Measurements from ENCODE around the gene EVX1.

The EVX1 gene

DNA sequence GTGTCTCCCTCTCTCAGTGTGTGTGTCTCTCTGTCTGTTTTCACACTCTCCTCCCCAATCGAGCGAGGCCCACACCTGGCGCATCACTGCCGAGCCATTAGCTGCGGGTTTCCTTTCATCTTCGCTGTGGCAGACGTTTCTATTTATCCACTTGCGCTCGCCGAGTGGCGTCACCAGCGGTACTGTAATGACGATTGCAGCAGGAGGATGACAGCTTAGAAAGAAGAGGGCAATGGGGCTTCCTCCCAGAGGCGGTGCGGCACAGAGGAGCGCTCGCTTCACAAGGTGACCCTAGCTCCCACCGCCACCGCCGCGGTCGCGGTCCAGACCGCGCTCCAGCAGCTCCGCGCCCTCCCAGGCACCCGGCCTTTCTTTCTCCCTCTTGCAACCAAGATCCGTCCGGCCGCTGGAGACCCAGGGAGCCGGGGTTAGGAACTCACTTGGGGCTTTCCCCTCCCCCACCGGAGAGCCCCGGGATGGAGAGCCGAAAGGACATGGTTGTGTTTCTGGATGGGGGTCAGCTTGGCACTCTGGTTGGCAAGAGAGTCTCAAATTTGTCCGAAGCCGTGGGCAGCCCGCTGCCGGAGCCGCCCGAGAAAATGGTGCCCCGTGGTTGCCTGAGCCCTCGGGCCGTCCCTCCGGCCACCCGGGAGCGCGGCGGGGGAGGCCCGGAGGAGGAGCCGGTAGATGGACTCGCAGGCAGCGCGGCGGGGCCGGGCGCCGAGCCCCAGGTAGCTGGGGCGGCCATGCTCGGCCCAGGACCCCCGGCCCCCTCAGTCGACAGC lies at the start of gene EVX1:
EVX1 (plus strand) TSS at position 248 of the 785 bp plus-strand sequence; CDS start at position 477, 229 bp downstream.
- no peak for DNase-seq

DNA sequence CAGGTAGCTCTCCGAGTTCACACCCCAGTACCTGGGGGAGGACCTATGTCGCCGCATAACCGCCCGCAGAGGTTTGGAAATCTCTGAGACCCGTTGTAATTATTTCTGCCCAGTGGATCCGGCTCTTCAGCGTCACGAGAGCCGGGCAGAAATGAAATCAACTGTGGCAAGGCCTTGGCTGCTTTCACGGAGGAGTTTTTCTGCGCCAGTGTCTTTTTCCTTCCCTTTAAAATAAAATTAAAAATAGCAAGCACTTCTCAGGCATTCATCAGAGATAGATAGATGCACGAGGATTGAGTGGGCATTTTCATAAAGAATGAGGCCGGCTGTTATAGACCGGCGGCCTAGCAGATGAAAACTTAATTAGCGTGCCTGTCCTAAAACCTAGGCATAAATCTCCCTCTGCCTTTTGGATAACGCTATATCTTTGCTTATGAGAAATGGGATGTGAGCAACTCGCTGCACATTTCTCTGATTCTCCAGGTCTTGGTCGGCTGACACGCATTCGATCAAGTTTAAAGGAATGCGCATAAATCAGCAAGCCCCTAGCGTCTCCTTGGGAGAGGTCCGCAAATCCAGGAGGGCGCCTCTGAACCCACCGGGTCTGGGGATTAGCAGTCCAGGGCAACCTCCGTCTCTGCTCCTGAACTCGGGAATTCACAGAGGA lies 49.1 kb upstream of the EVX1 start:
- no peak for DNase-seq

DNA sequence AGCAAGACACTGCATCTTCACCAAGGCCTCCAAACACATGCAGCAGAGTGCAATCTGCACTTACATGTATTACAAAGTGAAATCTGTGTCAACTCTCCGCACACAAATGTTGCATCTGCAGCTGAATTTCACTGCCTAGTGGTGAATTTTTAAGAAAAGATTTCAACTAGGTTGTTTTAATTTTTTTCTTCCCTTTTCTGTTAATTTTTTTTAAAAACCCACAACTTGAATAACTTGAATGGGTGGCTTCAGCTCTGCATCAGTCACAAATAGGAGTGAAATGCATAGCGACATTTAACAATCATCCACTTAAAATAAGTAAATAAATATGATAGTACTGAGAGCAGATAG lies 48.6 kb upstream of the EVX1 start:
- DNase-seq: no peak

DNA sequence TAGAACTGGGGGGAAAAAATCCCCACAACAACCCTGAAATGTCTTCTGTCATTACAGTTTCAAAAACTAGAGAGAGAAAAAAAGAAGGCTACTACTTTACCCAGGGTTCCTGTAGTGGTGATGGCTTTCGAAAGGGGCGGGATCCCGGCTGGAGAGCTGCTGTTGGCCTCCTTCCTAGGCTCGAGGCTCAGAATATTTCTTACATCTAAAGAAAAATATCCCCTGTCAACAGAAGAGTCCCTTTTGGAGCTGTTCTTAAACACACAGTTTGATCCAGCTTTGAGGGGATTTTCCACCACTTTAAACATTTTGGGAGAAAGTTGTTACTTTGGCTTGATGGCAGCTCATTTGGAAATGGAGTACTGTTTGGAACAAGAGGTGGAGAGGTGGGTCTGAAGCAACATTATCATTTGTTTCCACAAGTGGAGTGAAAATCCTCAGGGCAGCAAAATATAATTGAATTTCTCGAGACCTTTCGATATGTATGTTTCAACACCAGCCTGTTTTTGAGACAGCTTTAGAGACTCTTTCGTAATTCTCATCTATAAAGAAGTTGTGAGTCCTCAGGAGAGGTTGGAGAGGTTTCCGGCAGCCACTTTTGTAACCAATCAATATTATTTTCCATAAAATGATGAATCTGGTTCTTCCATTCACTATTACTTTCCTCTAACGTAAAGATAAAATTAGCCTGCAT lies 47.8 kb upstream of the EVX1 start:
- DNase-seq: no peak

DNA sequence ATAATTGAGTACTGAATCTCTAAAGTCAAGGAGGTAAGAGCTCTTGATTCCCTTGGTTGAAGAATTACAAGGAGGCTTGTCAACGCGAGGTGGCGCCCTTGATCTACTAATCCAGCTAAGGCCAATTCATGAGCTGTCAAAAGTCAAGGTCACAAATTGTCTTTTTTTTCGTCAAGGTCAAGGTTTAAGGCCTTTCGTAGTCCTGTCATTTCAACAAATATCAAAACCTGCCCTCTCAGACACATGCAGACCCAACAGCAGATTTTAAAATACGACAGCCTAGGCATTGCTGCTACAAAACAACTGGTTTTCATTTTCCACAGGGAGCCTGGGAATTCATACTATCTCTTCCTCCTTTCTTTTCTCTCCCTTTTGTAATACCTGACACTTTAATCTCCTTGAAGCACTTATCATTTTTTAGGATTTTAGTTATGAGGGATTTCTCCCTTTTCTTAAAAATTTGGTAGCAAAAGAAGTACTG lies 46.3 kb upstream of the EVX1 start:
- peak; percentile 27 for DNase-seq

DNA sequence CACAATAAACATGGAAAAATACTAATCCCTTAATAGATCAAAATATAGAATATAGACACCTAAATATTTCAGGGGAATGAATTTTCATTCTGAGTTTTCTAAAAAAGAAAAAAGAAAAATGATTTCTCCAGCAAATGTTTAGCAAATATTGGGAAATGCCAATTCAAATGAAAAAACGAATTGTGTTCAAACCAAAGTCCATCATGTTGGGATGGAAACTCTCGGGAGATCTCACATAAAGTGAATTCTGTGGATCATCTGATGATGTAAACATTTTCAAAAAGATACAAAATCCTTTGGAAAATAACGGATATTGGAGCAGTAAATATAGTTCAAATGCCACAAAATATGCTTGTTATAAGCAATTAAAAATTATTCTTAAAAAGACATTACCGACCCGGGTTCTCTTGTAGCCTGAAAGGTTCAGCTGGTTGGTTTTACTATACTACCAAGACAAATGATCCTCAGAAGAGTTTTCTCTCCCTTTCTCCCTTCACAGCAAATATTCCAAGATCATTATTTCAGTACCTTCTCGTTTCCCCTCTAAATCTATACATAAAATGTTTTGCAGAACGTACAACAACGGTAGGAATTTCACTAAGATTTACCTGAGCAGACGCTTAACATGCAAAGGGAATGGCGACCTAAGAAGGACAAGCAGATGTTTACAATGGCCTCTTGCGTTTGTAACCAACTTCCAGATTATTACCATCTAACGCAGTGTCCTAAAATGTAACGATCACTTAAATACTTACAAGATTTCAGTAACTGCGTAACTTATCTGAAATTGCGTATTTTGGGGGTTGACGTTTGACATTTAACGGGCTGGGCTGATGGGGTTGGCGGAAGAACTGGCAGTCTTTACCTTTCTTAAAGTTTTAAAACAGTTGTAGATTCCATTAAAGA lies 45.2 kb upstream of the EVX1 start:
- no peak for DNase-seq

DNA sequence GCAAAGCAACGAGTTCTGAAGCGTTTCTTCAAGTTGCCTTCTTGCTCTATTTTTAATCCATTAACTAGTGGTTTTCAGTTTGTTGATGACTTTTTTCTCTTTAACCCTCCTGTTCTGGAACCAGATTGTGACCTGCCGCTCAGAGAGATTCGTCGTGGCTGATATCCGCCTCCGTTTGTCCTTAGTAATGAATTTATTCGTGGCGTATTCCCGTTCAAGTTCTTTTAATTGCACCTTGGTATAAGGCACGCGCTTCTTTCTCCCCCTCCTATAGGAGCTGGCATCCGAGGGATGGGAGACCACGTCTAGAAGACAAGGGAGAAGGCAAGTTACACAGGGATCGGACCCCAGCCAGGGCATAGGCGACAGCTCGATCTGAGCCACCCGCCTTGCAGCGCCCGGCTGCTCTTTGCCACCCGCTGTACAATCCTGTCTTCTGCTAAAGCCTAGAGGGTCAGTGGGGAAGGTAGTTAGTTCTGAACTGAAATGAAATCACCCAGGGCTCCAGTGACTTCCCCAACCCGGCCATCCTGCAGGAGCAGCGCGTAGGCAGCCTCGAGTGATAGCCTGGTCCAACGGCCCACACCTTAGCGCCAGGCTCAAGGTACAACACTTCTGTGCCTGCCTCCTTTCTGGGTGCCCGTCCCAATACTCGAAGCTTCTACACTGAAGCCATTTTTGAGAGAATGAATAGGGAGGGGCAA lies 44.3 kb upstream of the EVX1 start:
- no peak for DNase-seq

DNA sequence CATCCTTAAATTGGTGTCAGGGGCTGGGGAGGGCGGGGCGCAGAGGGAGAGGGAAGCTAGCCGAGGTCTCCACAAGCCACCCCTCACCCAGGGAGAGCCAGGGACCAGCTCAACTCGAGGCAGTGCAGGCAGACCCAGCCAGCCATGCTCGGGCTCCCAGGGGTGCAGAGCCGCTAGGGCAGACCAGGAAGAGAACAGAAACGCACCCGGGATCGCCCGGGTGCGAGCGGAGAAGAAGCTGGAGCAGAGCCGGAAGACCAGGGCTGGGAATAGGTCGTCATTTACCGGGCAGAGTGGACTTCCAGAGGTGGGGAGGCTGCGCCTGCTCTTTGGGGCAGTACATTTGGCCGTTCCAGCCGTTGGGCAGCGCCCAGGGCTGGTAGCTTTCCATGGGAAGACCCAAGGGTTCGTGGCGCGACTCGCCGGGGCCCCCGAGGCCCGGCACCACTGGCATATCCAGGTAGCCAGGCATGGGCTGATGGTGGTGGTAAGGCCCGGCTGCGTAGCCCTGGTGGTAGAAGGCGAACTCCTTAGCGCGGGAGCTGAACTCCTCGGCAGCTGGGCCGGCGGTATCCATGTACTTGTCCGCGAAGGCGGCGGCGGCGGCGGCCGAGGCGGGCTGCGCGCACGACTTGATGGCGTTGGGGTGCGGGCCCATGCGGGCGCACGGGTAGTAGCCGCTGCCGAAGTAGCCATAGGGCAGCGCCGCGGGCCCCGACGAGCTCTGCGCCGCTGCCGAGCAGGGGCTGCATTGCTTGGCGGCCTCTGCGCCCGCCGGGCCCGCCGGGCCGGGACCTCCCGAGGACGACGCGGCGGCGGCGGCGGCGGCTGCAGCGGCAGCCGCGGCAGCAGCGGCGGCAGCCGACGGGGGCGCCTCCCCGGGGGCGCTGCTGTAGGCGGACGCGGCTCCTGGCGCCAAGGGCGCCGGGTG lies 43.5 kb upstream of the EVX1 start:
- no peak for DNase-seq

DNA sequence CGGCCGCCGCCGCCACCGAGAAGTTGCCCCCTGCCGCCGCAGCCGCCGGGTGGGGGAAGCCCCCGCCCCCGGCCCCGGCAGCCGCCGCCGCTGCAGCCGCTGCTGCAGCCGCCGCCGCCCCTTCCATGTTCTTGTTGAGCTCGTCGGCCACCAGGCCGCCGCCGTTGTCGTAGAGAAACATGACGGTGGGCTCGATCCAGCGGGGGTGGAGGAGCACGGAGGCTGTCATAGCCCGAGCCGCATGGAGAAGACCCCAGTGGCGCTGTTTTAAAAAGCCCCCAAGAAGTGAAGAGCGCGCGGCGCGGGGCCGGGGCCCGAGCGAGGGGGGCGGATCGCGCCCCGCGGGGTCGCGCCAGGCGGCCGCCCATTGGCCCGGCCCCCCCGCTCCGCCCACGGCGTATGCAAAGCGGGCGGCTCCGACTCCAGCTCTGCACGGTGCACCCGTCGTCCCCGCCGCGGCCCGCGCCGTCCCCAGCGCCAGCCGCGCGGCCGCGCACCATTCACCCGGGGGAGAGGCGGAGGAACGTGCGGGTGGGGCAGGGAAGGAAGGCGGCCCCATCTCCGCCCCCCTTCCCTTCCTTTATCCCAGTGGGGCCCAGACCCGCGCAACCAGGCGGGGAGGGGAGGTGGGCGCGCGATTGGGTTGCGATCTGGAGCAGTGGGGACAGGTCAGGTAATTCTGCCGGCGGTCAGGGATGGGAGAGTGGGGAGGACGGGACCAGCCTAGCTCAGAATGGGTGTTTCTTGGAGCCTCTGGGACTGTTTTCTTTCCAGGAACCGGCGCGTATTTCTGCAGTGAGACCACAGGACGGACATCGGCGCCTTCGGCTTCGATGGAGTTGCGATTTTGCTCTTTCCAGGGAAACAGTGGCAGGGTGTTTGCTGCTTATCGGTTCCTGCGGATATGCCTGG lies 42.5 kb upstream of the EVX1 start, which contains the start of gene HOXA13:
HOXA13 (minus strand) TSS at position 243 of the 912 bp plus-strand sequence; CDS start at position 229, 14 bp downstream.
- no peak for DNase-seq

DNA sequence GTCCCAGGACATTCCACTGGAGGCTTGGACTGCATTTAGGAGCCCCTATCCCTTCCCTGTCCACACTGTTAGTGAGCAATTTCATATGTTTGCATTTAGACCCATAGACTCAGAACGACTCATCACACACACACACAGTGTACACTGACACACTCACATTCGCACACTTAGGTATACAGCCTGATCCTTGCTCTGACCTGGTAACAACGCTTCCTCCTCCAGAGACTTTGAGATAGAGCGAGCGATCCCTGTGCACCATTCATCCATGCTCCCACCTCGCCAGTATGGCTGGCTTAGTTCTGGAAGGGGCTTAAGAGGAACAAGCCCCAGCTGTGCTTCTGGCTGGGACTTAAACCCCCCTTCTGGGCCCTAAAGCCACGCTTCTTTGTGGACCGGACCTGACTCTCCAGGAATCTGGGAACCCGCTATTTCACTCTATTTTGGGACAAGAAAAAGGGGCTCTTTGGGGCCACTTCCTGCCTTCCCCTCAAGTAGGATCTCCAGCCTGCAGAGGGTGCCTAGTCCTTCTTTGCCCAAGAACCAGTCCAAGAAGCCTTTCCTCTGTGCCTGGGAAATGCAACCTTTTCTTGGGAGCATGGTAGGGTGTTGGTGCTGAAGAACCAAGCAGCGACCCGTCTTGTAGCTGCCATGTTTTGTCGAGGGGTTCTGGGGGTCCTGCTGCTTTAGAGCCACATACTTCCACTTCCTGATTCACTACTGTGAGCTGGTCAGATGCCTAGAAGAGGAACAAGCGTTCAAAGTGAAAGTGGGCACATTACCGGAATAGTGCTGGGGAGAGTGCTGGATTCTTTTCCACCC lies 41.6 kb upstream of the EVX1 start:
- no peak for DNase-seq

DNA sequence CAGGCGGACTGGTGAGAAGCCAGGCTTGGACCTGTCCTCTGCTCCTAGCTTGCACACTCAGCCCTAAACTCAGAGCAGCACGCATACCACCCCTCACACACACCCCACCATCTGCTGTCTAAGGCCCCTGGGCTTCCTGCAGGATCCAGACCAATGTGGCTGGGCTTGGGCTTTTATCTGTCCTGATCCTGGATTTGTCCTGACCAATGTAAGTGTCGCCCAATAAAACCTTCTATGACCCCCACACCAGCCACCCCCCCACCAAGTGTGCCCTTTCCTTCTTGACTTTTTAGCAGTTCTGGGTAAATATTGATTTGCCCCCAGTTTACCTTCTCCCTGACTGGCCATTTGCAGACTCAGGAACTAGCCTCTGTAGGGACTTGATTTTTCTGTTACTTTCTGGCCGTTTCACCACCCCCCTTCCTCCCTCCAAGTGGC lies 41.0 kb upstream of the EVX1 start:
- DNase-seq: no peak

DNA sequence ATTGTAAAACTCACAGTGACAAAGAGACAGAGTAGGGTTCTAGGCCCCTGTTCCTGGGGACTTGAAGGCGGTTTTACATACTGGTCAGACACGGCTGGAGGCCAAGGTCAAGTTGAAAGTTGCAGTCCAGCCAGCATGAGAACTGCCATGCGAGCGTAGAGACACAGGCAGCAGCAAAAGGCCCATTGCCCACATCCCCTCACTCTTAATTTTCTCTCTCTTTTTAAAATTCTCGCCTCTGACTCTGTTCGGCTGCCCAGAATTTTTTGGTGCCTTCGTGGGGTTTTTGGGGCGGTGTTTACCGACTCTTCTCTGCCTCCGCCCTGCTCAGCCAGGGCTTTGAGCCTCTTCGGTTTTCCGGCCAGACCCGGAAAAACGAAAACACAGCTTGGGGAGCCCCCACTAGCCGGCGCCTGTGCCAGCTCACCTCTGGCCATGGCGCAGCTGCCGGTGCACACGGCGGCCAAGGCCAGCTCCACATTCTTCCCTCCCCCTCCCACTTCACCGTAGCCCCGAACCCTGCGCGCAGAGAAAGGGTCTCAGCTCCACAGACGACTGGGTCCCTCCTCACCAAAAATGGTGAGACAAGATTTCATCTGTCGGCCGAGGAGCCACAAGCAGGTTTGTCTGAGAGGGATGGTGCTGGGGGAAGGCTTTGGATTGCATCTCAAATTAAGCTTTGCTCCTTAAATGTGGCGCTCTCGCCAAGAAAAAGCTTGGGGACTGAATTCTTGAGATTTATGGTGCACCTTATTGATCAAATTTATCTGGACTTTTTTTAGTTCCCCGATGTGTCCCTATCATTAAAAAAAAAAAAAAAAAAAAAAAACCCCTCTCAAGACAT lies 40.4 kb upstream of the EVX1 start:
- no peak for DNase-seq

DNA sequence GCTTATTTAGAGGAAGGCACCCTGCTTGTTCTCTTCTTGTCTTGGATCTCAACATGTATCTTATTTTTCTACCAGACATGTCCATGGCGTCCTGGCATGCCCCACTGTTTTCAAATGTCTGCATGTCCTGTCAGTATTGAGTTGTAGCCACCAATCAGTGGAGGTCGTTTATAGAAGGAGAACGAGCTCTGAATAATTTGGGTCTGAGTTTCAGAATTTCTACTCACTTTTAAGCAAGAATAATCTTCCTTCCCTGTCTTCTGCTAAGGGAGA lies 39.8 kb upstream of the EVX1 start:
- DNase-seq: no peak

DNA sequence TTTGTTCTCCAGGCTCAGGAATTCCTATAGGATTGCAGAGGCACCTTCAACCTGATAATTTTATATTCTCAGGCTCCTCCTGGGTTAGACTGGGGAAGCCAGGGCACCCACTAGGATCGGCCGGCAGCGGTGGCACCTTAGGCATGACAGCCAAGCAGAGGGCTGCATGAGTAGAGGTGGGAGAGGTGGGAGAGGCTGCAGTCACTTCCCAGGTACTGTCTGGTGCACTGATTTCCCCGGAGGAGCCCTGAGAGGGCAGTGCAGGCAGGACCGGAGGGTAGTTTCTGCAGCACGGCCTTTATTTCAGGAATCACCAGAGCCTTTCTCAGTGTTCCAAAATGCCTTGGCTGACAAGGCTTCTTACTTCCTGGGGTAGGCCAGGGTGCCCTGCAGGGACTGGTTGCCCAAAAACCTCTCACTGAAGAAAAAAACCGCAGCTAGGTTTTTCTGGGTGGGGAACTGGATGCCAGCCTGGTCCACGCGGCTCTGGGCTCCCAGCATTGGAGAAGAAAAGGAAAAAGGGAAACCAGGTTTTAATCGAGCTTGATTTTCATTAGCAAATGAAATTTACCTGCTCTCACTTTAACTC lies 39.1 kb upstream of the EVX1 start:
- no peak for DNase-seq

DNA sequence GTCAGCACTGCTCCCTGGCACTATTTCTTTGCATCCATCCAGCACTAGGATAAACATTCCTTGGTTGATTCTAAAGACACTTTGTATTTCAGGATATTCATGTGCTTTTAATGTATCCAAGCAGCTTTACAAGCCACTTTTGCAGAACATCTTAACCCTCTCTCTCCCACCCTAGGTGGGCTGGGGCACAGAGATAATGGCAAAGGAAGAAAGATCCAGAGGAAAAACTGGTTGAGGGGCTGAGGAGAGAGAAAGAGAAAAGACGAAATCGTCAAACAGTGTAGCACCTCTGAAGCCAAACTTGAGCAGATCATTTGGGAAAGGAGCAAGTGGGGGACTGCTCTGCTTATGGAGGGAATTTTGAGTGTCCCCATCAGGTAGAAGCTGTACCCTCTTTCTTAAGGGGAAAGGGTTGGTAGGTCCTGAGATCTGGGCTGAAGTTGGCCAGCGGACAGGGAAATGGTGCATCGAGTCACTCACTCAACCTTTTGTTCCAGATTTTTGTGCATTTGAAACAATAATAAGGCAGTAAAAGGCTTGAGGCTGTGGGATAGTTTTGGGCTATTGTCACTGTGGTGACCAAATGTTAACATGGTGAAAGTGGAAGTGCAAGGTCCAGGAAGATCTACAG lies 38.5 kb upstream of the EVX1 start:
- no peak for DNase-seq

DNA sequence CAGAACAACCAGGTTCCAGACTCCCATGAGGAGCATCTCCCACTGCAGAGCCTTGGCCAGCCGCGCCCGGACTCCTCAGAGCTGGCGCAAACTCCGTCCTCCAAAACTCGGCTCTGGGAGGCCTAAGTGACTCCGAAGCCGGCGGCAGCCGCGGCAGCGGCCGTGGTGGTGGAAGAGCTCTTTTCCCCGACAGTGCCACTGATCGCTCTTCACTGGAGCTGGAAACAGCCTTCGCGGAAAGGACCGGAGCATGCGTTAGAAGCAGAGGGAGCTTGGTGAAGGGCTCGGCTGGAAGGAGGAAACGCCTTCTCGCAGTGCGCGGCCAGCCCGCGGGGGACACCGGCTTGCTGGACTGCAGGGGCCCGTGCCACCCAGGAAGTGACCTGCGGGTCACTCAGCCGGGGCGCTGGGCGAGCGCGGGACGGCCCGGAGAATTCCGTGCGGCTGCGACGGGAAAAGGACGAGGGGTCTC lies 37.7 kb upstream of the EVX1 start:
- DNase-seq: no peak
